Kidney capillary endothelial cell (primary cell): ENCODE results near the gene GHDC.
"Not testable (repeated sequence)": the region's sequence is repeated elsewhere in the genome, so short reads cannot be mapped to it uniquely, and the experiment has no call there.

Experiments used
- DNase-seq: peaks from one replicate; pipeline ENCODE4 v3.0.0-alpha.2; 2018; ENCODE audit warnings: low spot score

GHDC gene

DNA sequence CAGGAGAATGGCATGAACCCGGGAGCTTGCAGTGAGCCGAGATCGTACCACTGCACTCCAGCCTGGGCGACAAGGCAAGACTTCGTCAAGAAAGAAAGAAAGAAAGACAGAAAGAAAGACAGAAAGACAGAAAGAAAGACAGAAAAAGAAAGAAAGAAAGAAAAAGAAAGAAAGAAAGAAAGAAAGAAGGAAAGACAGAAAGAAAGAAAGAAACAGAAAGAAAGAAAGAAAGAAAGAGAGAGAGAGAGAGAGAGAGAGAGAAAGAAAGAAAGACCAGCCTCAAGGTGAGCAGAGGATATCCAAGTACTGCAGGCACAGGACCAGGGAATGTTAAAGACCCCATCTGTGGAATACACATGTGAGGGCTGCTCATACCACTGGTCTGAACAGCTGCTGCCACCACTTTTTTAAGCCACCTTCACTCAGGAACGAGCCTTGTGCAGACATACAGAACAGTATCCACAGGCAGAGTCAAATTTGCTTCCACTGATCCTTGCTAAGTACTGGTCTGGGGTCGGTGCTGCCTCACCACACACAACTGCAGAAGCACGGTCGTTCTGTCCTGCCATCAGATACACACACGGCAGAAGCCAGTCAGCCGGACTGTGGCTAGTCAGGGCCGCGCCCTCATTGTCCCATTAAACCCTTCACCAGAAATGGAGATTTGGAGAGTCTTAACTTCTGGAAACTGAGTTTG is 47.2 kb downstream of the GHDC start:
- no peak for DNase-seq

GRCh38 chr17:42143138-42143537 is 51.2 kb downstream of the GHDC start:
- not testable (repeated sequence) for DNase-seq

DNA sequence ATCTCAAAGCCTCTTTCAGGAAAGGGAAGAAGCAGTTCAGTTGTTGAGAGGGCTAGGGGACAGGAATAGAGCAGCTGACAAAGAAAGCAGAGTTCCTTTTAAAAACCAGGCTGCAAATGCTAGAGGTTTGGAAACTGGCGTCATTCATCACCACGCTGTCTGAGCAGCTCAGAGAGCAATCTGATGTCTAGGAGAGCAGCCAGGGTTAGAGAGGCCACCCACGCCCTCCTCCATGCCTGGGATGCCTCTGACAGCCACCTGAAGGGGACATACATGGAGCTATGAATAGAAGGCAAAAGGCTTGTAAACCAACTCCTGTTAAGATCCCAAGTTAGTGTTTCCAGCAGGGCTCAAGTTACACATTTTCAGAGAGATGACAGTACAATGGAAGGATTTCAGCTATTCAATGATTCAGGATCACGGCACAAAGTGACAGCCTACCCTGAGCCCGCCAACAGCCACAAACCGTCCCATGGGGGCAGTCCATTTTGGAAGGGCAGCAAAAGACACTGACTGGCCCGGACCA is 51.9 kb downstream of the GHDC start:
- DNase-seq = no peak

GRCh38 chr17:42141382-42141781 is 52.9 kb downstream of the GHDC start:
- DNase-seq = no peak

DNA sequence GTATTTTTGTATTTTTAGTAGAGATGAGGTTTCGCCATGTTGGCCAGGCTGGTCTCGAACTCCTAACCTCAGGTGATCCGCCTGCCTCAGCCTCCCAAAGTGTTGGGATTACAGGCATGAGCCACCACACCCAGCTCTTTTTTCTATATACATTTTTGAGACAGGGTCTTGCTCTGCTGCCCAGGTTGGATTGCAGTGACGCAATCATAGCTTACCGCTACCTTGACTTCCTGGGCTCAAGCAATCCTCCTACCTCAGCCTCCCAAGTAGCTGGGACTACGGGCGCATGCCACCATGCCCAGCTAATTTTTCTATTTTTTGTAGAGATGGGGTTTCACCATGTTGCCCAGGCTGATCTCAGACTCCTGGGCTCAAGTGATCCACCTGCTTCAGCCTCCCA is 53.6 kb downstream of the GHDC start:
- DNase-seq = not testable (repeated sequence)
